ENCODE results near the gene FAM83B.
"Not testable (repeated sequence)": the region's sequence is repeated elsewhere in the genome, so short reads cannot be mapped to it uniquely, and the experiment has no call there.

Gene FAM83B

GRCh38 chr6:54920628-54921027 is 74.1 kb downstream of the FAM83B start:
- Histone ChIP-seq H3K79me2 (ENCODE audit: control insufficient read depth, insufficient read depth, low read length, unreplicated experiment) (no peaks in the 10 kb centered on the region), H3K27ac (ENCODE audit: low read depth, low read length) (no peak overlapping the region), H2AFZ (ENCODE audit: low read length, unreplicated experiment) (no peak overlapping the region), H3K4me1 (ENCODE audit: control insufficient read depth, insufficient read depth, low read length, unreplicated experiment) (no peaks in the 10 kb centered on the region), H3K4me3 (ENCODE audit: low read depth, low read length) (no peak overlapping the region), H3K36me3 (ENCODE audit: insufficient read depth, low read length) (no peaks in the 10 kb centered on the region), H3K27me3 (ENCODE audit: insufficient read depth, low read length) (no peaks in the 10 kb centered on the region; the same call in 1 of the 2 replicates)

DNA sequence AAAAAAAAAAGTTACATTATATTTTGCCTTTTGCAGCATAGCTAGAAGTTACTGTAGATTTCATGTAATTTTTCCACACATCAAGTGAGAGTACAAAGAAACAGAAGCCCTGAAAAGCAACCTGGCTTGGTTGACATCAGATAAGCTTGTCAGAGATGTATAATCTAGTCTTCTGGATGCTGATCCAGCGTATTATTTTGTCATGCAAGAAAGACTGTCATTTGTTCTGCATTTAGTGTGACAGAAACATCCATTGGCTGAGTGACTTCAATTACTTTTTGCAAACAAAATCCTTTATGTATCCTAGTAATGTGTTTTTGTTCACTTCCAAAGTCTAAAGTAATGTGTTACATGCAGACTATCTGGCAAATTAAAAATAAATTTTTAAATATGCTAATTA is 75.3 kb downstream of the FAM83B start:
- H3K27ac ChIP-seq (ENCODE audit: low read depth, low read length) = no peak overlapping the region
- H3K4me1 ChIP-seq (ENCODE audit: control insufficient read depth, insufficient read depth, low read length, unreplicated experiment) = no peaks in the 10 kb centered on the region
- H3K4me3 ChIP-seq (ENCODE audit: low read depth, low read length) = no peak overlapping the region
- H3K36me3 ChIP-seq (ENCODE audit: insufficient read depth, low read length) = no peaks in the 10 kb centered on the region
- no peak overlapping the region for H2AFZ ChIP-seq (ENCODE audit: low read length, unreplicated experiment)
- H3K79me2 ChIP-seq (ENCODE audit: control insufficient read depth, insufficient read depth, low read length, unreplicated experiment) = no peaks in the 10 kb centered on the region
- peaks cover 3% of the 10 kb centered on the region; the same call in 1 of the 2 replicates for H3K27me3 ChIP-seq (ENCODE audit: insufficient read depth, low read length)

DNA sequence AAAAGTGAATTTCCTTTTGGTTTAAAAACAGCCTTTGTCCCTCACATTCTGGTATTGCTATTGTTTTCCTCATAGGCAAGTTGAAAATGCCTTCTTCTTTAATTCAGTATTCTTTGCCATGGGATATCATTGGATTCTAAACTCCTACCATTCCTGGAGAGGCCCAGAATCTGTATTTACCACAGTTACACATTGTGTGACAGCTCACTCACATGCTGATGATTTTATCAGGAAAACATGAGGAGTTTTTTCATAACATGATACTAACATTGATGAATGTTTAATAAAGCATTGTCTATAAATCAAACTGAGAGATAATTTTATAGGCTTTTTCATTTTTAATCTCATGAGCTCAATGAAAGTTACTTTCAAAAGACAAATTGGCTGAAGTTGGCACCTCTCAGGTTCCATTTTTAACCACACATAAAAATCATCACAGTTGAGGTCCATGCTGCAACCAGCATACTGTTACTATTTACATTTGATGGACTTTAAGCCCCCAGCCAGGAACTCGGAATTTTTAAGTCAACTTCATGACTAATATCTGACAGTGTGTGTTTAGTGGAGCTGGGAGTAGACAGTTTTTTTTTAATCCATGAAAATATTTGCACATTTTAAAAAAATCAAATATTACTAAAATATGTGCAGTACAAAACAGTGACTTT is 82.8 kb downstream of the FAM83B start:
- Histone ChIP-seq H3K4me3 (ENCODE audit: low read depth, low read length) (no peak overlapping the region), H3K36me3 (ENCODE audit: insufficient read depth, low read length) (no peaks in the 10 kb centered on the region), H3K4me1 (ENCODE audit: control insufficient read depth, insufficient read depth, low read length, unreplicated experiment) (no peaks in the 10 kb centered on the region), H3K27me3 (ENCODE audit: insufficient read depth, low read length) (peaks cover 9% of the 10 kb centered on the region; the same call in 1 of the 2 replicates), H2AFZ (ENCODE audit: low read length, unreplicated experiment) (no peak overlapping the region), H3K79me2 (ENCODE audit: control insufficient read depth, insufficient read depth, low read length, unreplicated experiment) (no peaks in the 10 kb centered on the region), H3K27ac (ENCODE audit: low read depth, low read length) (no peak overlapping the region)

GRCh38 chr6:54932622-54933021 is 86.1 kb downstream of the FAM83B start:
- H3K36me3 ChIP-seq (ENCODE audit: insufficient read depth, low read length) = no peaks in the 10 kb centered on the region
- H3K27me3 ChIP-seq (ENCODE audit: insufficient read depth, low read length) = 0 out of 2 replicates have a peak, but pooled peaks cover 6% of the 10 kb centered on the region

DNA sequence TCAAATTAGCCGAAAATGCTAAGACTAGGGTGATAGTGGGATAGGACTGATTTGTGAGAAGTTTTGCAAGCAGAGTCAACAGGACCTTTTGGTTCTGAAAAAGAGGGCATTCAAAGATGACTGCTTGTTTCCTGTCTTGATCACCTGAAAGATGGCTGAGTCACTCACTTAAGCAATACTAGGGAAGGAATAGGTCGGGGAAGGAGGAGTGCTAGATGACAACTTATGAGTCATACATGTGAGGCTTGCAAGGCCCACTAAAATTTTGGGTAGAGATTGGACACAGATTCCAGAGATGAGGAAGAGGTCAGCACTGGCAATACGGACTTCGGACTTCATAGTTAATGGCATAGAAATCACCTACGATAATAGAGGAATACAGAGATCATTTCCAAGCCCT is 89.2 kb downstream of the FAM83B start:
- no peak overlapping the region for H3K27ac ChIP-seq (ENCODE audit: low read depth, low read length)
- no peak overlapping the region for H3K4me3 ChIP-seq (ENCODE audit: low read depth, low read length)

More at GRCh38 chr6:54932622-54933021, 86.1 kb downstream of the FAM83B start:
- Histone ChIP-seq H3K4me1 (ENCODE audit: control insufficient read depth, insufficient read depth, low read length, unreplicated experiment) (no peaks in the 10 kb centered on the region), H3K4me3 (ENCODE audit: low read depth, low read length) (no peak overlapping the region), H3K79me2 (ENCODE audit: control insufficient read depth, insufficient read depth, low read length, unreplicated experiment) (no peaks in the 10 kb centered on the region), H2AFZ (ENCODE audit: low read length, unreplicated experiment) (no peak overlapping the region), H3K27ac (ENCODE audit: low read depth, low read length) (no peak overlapping the region)

DNA sequence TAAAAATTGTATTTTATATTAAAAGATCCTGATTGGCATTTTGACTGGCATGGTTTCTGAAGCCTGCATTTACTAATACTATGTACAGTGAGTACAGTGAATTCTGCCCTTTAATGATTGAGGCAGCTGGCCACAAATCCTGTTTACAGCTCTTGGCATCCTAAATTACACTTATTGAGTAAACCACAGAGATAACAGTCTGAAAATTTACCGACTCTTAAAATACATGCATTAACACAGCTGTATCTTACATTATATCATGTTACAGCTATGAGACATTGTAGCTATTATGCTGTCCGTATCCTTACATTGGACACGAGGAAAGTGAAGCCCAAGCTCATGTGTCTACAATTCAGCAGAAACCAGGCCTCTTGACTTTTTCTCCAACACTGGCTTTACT is 90.8 kb downstream of the FAM83B start:
- peaks cover 30% of the 10 kb centered on the region for H3K27me3 ChIP-seq (ENCODE audit: insufficient read depth, low read length)
- no peaks in the 10 kb centered on the region for H3K79me2 ChIP-seq (ENCODE audit: control insufficient read depth, insufficient read depth, low read length, unreplicated experiment)
- H2AFZ ChIP-seq (ENCODE audit: low read length, unreplicated experiment) = no peak overlapping the region
- H3K4me3 ChIP-seq (ENCODE audit: low read depth, low read length) = no peak overlapping the region
- no peaks in the 10 kb centered on the region for H3K36me3 ChIP-seq (ENCODE audit: insufficient read depth, low read length)
- H3K27ac ChIP-seq (ENCODE audit: low read depth, low read length) = no peak overlapping the region
- H3K4me1 ChIP-seq (ENCODE audit: control insufficient read depth, insufficient read depth, low read length, unreplicated experiment) = no peaks in the 10 kb centered on the region

More for the DNA sequence above, 89.2 kb downstream of the FAM83B start:
- Histone ChIP-seq H3K36me3 (ENCODE audit: insufficient read depth, low read length) (no peaks in the 10 kb centered on the region), H3K4me1 (ENCODE audit: control insufficient read depth, insufficient read depth, low read length, unreplicated experiment) (no peaks in the 10 kb centered on the region), H3K27me3 (ENCODE audit: insufficient read depth, low read length) (peaks cover 17% of the 10 kb centered on the region), H2AFZ (ENCODE audit: low read length, unreplicated experiment) (no peak overlapping the region), H3K79me2 (ENCODE audit: control insufficient read depth, insufficient read depth, low read length, unreplicated experiment) (no peaks in the 10 kb centered on the region)

- H3K27ac ChIP-seq (ENCODE audit: low read depth, low read length) = no peak overlapping the region
- no peak overlapping the region for H2AFZ ChIP-seq (ENCODE audit: low read length, unreplicated experiment)
- H3K79me2 ChIP-seq (ENCODE audit: control insufficient read depth, insufficient read depth, low read length, unreplicated experiment) = no peaks in the 10 kb centered on the region
- H3K27me3 ChIP-seq (ENCODE audit: insufficient read depth, low read length) = no peaks in the 10 kb centered on the region
- no peaks in the 10 kb centered on the region for H3K4me1 ChIP-seq (ENCODE audit: control insufficient read depth, insufficient read depth, low read length, unreplicated experiment)
- no peaks in the 10 kb centered on the region for H3K36me3 ChIP-seq (ENCODE audit: insufficient read depth, low read length)
- no peak overlapping the region for H3K4me3 ChIP-seq (ENCODE audit: low read depth, low read length)
These were observed 111.1 kb downstream of the FAM83B start for GRCh38 chr6:54957698-54958097.

DNA sequence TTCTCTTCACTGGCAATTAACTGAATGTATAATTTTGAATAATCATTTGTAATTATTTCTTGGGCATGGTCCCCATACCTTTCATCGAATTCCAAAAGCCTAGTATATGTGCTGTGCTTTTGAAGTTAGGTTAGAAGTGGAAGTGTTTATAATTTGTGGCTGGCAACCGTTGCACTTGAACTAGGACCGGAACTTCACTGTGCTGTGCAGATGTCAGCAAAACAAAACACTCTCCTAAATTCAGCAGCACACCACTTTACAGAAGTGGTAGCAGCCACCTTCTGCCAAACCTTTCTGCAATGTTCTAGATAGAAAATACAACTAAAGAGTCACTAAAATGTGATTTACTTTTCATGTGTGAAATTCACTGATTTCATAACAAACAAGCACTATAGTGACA is 111.9 kb downstream of the FAM83B start:
- H3K27ac ChIP-seq (ENCODE audit: low read depth, low read length) = no peak overlapping the region
- no peaks in the 10 kb centered on the region for H3K79me2 ChIP-seq (ENCODE audit: control insufficient read depth, insufficient read depth, low read length, unreplicated experiment)
- H3K4me3 ChIP-seq (ENCODE audit: low read depth, low read length) = no peak overlapping the region
- no peaks in the 10 kb centered on the region for H3K27me3 ChIP-seq (ENCODE audit: insufficient read depth, low read length)
- H2AFZ ChIP-seq (ENCODE audit: low read length, unreplicated experiment) = no peak overlapping the region
- no peaks in the 10 kb centered on the region for H3K4me1 ChIP-seq (ENCODE audit: control insufficient read depth, insufficient read depth, low read length, unreplicated experiment)
- H3K36me3 ChIP-seq (ENCODE audit: insufficient read depth, low read length) = no peaks in the 10 kb centered on the region

- Histone ChIP-seq H3K36me3 (ENCODE audit: insufficient read depth, low read length) (no peaks in the 10 kb centered on the region), H3K4me1 (ENCODE audit: control insufficient read depth, insufficient read depth, low read length, unreplicated experiment) (no peaks in the 10 kb centered on the region), H2AFZ (ENCODE audit: low read length, unreplicated experiment) (no peak overlapping the region), H3K79me2 (ENCODE audit: control insufficient read depth, insufficient read depth, low read length, unreplicated experiment) (no peaks in the 10 kb centered on the region), H3K27ac (ENCODE audit: low read depth, low read length) (no peak overlapping the region), H3K4me3 (ENCODE audit: low read depth, low read length) (no peak overlapping the region), H3K27me3 (ENCODE audit: insufficient read depth, low read length) (no peaks in the 10 kb centered on the region)
These were observed 113.2 kb downstream of the FAM83B start for GRCh38 chr6:54959820-54960219.

GRCh38 chr6:54961372-54961771 is 114.8 kb downstream of the FAM83B start:
- H3K4me3 ChIP-seq (ENCODE audit: low read depth, low read length); H3K36me3 ChIP-seq (ENCODE audit: insufficient read depth, low read length); H2AFZ ChIP-seq (ENCODE audit: low read length, unreplicated experiment); H3K4me1 ChIP-seq (ENCODE audit: control insufficient read depth, insufficient read depth, low read length, unreplicated experiment); H3K79me2 ChIP-seq (ENCODE audit: control insufficient read depth, insufficient read depth, low read length, unreplicated experiment); H3K27ac ChIP-seq (ENCODE audit: low read depth, low read length); H3K27me3 ChIP-seq (ENCODE audit: insufficient read depth, low read length): not testable (repeated sequence)

DNA sequence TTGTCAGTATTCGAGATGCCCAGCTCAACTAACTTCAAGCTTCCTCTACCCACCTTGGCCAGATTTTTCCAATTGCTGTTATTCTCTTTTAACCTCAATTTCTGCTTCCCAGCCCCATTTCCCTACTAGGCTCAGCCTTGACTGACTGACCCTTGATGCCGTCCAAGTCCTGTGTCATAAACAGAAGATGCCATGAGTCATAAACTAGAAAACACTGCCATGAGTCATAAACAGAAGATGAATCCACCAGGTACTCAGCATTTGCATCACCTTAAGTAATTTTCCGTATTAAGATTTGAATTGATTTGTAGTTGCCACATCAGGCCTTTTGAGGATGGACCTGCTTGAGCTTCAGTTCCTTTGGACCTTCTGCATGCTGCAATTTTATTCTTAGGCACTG is 123.8 kb downstream of the FAM83B start:
- no peak overlapping the region for H2AFZ ChIP-seq (ENCODE audit: low read length, unreplicated experiment)
- H3K27ac ChIP-seq (ENCODE audit: low read depth, low read length) = no peak overlapping the region
- no peaks in the 10 kb centered on the region for H3K27me3 ChIP-seq (ENCODE audit: insufficient read depth, low read length)
- H3K4me1 ChIP-seq (ENCODE audit: control insufficient read depth, insufficient read depth, low read length, unreplicated experiment) = no peaks in the 10 kb centered on the region
- H3K79me2 ChIP-seq (ENCODE audit: control insufficient read depth, insufficient read depth, low read length, unreplicated experiment) = no peaks in the 10 kb centered on the region
- no peak overlapping the region for H3K4me3 ChIP-seq (ENCODE audit: low read depth, low read length)
- H3K36me3 ChIP-seq (ENCODE audit: insufficient read depth, low read length) = no peaks in the 10 kb centered on the region

Data from ACC112 (cell line).